Renal pelvis (tissue), 3 donors: Measurements from ENCODE around the gene KIAA0753. TPM values are rescaled to one million over a fixed set of nuclear protein-coding genes. Genes with fewer than 3 reads are reported as not detected.

Experiments
- polyA plus RNA-seq, 3 donors: library from polyadenylated mRNA; unstranded; fragments of 120-200 nt; gene quantifications; one replicate each; pipeline ENCODE4 v1.2.1, GENCODE V29; 2013; ENCODE audit not compliant: insufficient read length in 3 of 3

The KIAA0753 gene
- polyA plus RNA-seq, 3 donors, result 34.4 to 46.2 (median 41.4) TPM

Other genes with a start within 250 kb of the KIAA0753 start
- gene AIPL1, start 205.6 kb downstream of the KIAA0753 start, polyA plus RNA-seq, result under 1 TPM in 1 of 3 donors, not detected in 2; 0.06 TPM
- gene PIMREG, start 196.3 kb downstream of the KIAA0753 start, polyA plus RNA-seq, result 10 to 100 TPM; 20.8 to 45.2 (median 30.4) TPM
- gene PITPNM3, start 84.2 kb downstream of the KIAA0753 start, polyA plus RNA-seq, result 10 to 100 TPM in 1 of 3 donors, 1 to 10 TPM in 2; 8.2 to 10.0 (median 9.8) TPM
- gene TXNDC17, start 349 bp upstream of the KIAA0753 start, polyA plus RNA-seq, result 100 to 1,000 TPM in 1 of 3 donors, 10 to 100 TPM in 2; 78.7 to 100 (median 94.0) TPM
- 10 to 100 TPM; 23.5 to 26.1 (median 24.1) TPM for gene MED31, start 10.9 kb upstream of the KIAA0753 start, polyA plus RNA-seq
- gene C17orf100, start 11.1 kb upstream of the KIAA0753 start, polyA plus RNA-seq, result 10 to 100 TPM in 1 of 3 donors, 1 to 10 TPM in 2; 8.8 to 11.0 (median 9.9) TPM
- 1 to 10 TPM; 2.7 to 5.1 (median 4.9) TPM for gene SLC13A5, start 72.7 kb upstream of the KIAA0753 start, polyA plus RNA-seq
- gene XAF1, start 115.3 kb upstream of the KIAA0753 start, polyA plus RNA-seq, result 10 to 100 TPM in 2 of 3 donors, 1 to 10 TPM in 1; 4.4 to 25.5 (median 14.9) TPM
- under 1 TPM in 2 of 3 donors, not detected in 1; 0.06 to 0.19 TPM for gene FBXO39, start 135.5 kb upstream of the KIAA0753 start, polyA plus RNA-seq
- under 1 TPM; 0.41 to 0.73 (median 0.71) TPM for gene TEKT1, start 191.0 kb upstream of the KIAA0753 start, polyA plus RNA-seq